Medulla oblongata (tissue), 1 donor: ENCODE measurements around the gene ARNT2.
A peak's percentile ranks its signal among the peaks of the same experiment; 100 is the strongest.

Source experiments
- DNase-seq: peaks from one replicate; pipeline ENCODE4 v3.0.0-alpha.2; 2015; ENCODE audit errors: extremely low spot score

The ARNT2 gene

DNA sequence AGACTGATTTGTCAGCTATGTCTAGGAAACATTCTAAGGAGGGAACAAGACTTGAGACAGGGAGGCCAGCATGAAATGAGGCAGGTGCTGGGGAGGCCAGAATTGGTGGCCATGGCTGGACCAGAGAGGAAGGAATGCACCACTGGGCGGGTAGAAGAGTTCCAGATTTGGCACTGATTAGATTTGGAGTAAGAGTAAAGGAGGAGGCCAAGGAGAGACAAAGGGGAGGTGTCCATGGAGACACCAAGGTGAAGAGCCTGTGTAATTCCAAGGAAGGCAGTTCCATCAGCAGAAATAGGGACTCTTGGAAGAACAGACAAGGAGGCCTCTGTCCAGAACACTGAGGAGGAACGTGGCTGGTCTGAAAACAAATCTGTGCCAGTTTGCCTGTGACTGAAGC, 1.8 kb downstream of the ARNT2 start:
- peak; percentile 64 for DNase-seq

DNA sequence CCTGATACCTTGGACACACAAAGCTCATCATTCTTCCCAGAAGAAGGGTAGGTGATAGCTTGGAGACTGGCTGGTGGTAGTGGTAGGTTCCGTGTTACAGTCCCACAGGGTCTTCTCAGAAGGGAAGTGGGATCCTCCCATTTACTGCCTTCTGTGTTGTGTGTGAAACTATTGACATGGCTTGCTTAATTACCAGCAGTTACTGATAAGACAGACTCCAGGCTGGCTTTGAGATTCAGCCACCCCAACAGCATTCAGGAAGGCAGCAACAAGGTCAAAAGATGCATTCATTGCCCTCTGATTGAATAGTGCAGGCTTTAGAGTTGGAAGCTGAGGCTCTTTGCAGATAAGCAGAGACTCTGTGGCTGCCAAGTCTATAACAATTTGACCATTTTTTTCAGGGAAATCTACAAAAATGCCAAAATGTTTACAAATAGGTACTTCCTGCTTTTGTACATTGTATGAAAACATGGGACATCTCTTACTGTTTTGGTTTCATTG, 7.7 kb downstream of the ARNT2 start:
- peak; percentile 49 for DNase-seq

DNA sequence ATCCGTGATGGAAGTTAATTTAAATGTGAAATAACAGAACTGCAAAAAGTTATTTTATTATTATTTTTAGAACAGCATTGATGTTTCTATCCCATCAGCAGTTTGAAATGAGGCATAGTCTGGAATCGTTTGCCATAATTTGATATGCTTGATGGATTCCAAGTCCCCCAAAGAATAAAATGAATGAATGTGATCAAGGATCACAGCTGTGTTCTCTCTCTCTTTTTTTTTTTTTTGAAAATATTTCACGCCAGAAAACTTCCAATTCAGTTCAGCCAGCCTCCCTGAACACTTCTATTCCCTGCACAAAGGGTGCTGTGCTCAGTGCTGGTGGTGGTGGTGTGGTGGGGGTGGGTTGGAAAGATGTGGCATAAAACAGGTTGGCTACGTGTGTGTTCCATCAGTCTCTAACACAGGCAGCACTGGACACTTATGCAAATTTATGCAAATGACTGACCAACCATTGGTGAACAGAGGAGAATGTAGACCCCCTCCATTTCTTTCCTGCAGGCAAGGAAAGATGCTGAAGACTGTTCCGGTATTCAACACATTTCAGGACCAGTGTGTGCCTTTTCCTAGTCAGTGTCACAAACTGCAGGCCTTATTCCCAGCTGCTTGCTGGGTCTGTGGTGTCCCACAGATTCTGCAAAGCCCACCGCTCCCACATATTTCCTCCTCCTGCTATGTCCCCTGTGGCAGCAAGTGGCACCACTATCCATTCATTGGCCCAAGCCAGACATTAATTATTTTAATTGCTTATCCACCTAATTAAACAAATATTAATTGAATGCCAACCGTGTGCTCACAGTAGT, 10.6 kb downstream of the ARNT2 start:
- peak; percentile 21 for DNase-seq

DNA sequence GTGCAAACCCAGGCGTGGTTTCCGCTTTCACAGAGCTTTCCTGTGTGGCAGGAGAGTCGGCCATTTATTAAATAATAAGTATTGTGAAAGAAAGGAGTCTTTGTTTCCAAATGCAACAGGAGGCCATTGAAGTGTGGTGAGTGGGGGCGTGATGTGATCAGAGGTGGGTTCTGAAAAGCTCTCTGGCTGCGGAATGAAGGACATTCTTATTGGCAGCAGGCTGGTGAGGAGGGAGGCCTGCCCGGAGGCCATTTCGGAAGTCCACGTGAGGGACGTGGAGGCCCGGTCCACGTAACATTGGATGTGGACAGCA, 11.1 kb downstream of the ARNT2 start:
- peak; percentile 41 for DNase-seq

DNA sequence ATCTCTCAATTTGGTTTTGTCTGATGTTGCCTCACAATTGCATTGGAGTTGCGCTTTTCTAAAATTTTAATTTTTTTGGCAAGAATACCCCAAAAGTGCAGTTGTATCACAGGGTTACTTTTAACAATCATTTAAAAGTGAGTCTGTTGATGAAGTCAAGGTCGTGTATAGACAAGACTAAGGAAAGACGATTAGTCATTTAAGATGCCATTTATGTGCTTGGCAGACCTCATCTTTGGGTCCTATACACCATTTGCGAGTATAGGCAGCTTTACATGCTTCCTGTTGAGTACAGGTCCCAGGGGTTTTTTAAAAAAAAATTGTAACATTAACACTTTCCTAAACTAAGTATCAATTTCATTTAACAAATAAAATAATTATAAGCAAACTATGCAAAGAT, 12.5 kb downstream of the ARNT2 start:
- DNase-seq, result no peak

DNA sequence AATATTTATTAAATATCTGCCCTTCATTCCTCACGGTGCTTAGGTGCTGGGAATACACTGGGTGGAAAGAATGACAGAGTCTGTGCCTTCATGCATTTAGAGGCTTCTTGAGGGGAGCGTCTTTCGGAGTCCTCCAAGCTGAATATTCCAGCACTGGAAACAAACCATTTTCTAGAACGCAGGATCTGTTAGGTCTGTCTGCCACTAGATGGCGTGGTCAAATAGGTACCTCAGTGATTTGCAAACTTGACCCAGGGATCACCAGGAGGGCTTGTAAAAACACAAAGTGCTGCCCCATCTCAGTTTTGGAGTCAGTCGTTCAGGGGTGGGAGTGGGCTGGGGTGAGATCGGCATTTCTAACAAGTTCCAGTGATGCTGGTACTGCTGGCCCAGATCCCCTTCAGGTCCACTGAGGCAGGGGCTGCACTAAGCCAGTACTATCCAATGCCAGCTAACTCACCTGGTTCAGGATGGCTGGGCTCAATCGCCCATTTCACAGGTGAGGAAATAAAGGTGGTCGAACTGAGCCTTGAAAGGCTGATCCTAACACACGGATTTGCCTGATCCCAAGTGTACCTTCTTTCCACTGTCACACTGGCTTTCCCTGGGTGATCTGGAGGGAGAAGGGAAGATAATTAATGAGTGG, 14.8 kb downstream of the ARNT2 start:
- DNase-seq, result peak; percentile 61

DNA sequence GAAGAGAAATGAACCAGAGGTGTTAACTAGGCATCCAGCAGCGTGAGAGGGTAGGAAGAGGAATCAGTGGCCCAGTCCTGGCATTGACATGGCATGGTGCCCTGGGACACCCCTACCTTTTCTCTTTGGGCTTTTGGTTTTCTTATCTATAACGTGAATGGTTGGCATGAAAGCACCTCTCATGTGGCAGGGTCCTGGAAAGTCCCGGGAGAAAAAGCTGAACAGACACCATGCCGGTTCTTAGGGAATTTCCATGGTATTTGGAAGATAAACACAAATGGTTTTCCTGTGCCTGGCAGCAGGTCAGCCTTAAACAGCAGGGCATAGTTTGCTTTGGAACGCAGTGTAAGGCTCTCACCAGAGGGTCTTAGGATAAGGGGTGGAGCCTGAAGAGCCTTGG, 15.4 kb downstream of the ARNT2 start:
- DNase-seq, result no peak

DNA sequence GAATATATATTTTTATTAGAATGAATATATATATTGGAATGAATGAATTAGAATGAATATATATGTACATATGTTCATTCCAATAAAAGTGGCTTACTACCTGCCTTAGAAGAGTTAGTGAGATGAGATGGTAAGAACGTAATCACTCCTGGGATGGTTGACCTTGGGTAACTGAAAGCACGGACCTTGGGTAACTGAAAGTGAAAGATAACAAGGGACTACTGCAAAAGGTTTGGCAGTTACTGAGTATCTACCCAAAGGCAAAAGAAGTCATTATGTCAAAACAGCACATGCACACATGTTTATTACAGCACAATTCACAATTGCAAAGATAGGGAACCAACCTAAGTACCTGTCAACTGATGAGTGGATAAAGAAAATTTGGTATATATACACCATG, 16.5 kb downstream of the ARNT2 start:
- no peak for DNase-seq

DNA sequence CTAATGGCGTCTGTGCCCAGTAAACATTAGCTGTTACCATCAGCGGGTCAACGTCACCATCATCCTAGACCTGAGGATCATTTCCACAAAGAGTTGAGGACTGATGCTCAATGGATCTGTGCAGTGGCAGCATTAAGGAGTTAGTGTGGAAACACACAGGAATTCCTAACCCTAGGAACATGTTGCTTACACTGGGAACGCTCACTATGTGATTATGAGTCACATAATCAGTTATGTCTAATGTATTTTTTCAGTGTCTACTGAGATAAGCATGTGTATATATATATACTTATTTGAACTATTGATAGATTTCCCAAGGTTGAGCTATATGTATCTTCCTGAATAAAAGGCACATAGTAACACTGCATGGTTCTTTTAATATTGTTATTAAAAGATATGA, 19.0 kb downstream of the ARNT2 start:
- DNase-seq, result no peak

DNA sequence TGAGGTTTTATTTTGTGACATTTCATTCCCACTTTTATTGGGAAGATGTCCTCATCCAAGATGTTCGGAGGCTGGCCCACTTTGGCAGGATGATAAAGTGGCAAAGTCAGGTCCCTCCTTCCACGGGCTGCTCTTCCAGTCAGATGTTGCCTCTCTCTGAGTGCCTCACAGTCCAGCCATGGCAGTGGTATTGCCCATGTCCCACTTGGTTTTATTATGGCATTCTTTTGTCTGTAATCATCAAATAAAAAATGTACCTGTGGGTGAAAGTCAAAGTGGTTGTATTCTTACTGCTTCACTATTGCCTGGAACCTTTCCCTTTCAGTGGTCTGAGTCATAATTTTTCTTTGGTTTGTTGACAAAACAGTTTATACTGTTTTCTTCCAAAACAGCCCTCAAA, 20.2 kb downstream of the ARNT2 start:
- DNase-seq, result no peak

DNA sequence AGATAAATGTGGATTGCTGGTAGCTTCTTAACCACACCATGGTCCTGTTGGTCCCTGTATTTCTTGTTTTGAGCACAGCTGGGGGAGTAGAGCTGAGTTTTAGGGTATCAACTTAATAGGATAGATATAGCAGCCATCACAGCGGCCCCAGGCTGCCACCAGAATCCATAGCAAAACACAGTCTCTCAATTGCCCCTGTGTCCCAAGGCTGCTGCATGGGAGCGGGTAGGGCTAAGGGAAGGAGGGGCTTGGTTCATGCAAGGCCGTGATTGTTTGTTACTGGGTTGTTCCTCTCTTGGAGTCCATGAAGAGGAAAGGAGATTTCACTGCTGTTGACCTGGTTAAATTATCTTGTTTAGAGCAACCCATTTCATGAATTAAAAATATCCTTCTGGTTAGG, 22.1 kb downstream of the ARNT2 start:
- peak; percentile 85 for DNase-seq

DNA sequence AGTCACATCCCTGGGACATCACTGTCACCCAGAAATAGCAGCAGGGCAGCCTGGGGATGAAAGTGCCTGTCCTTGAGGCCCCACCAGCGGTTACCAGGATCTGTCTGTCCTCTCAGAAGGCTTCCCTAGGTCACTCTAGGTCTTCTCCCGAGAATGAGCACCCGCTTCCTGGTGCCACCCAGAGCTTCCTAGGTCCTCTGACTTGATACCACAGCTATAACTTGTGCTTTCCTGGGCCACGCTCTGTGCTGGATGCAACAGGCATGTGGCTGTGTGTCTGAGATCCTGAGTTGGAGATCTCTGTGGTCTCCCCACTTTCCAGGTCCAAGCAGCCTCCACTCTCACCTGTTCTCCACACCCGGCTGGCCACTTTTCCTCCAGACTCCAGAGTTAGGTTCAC, 25.8 kb downstream of the ARNT2 start:
- no peak for DNase-seq

DNA sequence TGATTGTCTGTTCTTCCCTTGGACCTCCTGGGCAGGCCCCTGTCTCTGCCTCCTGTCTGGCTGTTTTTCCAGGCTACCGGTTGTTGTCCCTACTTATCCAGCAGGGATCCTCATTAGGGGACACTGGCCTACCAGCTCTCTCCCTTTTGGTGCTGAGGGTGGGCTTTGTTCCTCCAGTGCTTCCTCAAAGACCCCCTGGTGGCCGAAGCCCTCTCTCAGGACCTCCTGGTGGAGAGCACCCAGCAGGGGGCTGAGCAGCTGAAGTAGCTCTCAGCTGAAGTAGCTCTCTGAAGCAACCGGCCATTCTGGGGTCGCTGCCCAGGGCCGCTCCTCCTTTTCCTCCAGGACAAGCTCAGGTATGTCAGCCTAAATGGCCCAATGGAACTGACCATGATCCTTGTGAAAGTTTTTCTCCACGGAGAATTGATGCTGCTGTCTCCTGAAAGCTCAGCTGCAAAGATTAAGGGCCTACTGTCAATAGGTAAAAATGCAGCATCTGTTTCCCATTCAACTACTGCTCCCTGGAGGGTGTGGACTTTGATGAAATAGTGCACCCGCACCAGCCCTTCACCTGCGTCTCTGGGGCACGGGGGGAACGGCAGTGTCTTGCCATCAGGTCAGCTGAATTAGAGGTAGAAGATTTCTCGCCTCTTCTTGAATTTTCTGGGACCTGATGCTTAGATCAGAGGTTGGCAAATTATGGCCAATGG, 27.6 kb downstream of the ARNT2 start:
- DNase-seq, result no peak

DNA sequence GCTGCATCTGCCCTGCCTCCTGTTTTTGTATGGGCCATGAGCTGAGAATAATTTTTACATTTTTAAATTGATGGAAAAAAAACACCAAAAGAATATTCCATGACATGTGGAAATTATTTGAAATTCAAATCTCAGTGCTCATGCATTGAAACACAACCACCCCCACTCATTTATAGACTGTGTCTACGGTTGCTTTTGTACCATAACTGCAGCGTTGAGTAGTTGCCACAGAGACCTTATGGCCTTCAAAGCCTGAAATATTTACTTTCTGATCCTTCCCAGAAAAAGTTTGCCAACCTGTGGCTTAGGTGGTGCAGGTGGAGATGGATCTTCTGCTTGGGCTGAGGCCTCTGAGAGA, 28.1 kb downstream of the ARNT2 start:
- DNase-seq, result no peak

DNA sequence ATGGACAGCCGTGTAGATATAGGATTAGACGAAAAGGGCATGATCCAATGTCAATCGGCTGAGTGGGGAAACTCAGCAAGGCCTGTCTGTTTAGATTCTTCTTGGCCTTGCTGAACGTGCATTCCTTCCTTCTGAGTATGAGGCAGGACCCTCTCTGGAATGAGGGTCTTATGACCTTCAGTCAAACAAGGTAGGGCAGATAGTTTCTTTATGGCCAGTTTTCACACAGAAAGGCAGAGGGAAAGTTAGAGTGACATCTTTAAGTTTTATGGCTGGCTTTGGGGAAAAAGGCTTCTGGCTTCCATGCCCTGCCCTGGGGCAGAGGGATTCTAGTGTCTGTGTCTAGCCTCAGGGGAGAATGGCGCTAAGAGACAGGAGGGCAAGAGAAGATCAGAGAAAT, 29.7 kb downstream of the ARNT2 start:
- no peak for DNase-seq

DNA sequence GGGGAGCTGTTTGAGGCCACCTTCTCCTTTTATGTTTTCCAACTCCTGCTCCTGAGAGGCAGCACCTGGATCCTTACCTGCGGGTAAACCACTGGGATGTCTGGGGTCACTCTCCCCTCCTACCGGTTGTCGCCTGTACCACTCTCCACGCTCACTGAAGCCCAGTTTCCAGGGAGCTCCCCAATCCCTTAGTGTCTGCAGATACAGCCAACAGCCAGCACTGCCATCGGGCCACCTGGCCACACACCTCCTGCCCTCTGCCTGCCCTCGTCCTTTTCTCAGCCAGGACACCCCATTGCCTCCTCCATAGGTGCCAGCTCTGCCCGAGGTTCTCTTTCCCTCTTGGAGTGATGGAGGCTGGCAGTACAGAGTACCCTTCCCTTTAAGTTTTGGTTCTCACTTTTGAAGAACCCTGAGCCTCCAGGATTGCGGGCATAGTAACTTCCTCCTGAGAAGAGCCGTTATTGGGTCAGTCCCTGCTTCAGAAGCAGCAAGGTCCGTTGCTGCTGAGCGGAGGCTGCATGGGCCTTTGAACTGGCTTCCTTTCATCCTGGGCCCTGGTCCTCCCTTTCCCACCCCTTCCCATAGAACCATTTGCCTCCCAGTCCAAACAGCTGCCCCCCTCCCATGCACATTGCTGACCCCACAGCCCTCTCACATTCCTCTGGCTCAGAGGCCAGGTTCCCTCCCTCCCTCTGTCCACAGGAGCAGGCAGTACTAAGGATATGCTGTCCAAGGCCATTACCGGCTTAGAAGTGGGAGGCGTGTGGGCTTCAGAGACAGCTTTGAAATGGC, 30.9 kb downstream of the ARNT2 start:
- DNase-seq, result no peak

DNA sequence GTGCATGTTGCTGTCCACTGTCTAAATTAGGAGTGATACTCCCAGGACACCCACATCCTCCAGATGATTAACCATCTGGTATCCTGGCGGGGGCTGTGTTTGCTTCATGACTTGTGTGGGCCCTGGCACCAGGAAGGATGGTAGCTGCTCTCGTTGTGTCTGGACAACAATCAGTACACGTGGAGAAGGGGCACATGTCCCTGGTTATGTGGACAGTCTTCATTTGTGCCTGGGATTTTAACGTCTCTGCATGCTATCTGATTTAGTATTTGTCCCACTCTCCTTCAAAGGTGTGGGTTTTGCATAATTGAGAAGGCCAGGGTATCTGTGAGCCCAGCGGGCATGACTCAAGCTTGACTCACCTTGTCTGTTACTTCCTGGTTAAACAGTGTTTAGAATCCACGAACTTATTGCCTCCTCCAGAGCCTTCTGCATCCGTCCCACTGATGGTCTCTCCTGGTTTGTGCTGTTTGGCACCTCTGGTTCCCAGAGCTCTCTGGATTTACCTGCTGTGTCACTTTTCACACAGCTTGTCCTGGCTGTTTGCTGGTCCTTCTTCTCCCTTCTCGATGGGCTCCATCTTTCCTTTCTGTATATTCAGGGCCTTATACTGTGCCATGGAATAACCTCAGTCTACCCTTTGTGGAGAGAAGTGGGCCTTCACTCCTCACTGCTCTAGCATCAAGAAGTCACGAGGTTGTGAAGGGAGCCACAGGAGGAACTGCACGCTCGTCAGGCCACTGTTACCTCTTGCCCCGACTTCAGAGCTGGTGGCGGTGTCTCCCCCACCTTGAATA, 32.5 kb downstream of the ARNT2 start:
- DNase-seq, result no peak

DNA sequence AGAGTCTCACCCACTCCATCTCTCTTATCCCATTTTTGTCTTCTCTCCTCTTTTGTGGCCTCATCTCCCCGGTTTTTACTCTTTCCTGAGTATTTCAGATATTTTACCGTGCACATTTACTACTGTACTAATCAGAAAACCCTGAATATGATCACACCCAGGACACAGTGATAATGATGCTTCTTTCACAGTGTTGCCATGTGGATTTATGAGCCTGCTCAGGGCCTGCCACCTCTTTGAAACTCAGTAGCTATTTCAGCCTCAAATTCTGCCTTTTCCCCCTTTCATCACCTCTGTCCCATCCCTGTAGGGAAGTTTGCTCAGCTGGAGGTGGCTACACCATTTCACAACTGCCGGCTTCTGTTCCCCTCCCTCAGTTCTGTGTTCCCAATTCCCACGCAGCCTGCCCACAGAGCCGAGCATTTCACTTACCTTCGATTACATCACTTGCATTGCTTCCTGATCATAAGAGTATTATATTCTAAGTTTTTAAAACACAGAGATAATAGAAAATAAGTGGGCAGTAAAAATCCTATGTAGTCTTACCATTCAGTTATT, 33.2 kb downstream of the ARNT2 start:
- DNase-seq, result no peak

DNA sequence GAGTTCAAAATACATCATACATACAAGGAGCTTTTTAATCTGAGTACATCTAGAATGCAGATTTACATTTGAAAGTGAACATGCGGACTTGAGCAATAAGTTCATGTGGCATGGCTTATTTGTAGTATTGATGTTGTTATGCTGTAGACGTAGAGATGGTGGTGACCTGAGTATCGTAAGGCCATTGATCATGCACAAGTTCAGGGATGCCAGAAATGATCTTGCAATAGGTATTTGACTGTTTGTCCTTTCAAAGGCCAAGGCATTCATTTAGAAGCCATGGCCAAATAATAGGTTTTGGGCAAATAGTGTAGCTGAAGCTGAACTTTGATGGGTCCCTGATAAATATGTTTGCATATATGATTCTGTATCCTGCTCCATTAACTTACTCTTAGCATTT, 35.0 kb downstream of the ARNT2 start:
- no peak for DNase-seq

DNA sequence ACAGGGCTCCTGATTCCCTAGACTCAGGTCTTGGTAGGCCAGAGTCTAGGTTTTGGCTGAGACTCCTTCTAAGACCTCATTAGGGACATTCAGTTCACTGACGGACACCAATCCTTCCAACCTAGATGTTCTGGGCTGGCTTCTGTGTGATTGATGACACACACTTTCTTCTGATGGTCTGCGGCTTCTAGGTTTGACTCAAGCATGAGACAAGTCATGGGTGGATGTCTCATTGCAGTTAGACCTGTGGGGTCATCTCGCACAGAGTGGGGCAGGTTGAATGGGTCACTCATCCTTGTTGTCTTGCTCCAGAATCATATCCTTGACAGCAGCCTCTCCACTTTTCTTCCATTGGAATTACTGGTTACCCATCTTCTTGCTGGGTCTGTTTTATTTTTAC, 35.8 kb downstream of the ARNT2 start:
- DNase-seq, result no peak

DNA sequence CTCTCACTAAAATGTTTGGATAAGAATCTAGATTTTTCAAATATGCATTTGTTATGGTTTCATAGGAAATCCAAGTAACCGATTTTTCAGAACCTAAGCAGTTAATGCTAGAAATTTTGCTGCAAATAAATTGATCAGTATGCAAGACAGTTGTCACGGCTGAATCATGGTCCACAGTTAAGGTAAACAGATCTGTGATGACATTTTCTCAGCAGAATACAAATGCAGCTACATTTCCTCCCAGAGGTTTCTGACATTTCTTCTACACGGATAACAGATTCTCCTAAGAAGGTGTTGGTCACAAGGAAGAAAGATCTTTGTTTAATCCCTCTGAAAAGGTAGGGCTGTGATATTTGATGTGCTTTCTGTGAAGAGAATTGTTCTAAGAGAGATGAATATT, 36.9 kb downstream of the ARNT2 start:
- no peak for DNase-seq
